ENCODE measurements around the gene RAVER1.

The RAVER1 gene

GRCh38 chr19:10317857-10318462 lies 15.4 kb downstream of the RAVER1 start:
- no peak for DNase-seq (ENCODE audit: low spot score)

GRCh38 chr19:10317045-10317856 lies 16.1 kb downstream of the RAVER1 start:
- DNase-seq (ENCODE audit: low spot score): no peak

DNA sequence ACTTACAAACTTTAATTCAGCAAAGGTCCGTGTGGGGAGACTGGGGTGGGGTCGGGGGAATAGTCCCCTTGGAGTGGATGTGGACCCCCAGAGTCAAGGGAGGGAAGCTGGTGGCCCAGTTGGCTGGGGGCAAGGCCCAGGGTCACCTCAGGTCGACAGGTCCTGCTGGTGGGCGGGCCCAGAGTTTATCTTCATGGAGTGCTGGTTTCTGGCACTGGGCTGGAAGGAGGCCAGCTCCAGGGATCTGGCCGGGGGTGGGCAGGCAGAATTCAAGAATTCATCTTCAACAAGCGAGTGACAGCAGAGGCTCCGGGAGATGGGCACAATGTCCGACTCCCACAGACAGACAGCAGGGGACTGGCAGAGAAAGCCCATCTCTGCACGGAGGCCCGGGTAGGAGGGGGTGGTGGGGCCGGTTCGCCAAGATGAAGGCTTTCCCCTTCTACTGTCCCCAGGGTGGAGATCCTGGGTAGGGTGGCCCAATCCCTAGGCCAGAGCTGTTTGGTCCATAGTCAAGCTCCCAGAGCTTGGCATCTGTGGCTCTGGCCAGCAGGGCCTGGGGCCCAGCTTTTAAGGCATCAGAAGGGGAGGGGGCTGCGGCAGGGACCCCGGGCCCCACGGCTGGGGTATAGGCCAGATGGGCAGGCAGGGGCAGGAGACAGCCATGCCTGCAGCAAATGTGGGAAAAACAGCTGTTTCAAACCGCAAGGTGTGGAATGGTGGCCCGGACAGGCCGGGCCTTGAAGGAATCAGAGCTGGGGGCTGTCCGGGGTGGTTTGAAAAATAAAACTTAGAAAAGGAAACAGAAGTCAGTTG lies 16.9 kb downstream of the RAVER1 start:
- no peak for DNase-seq (ENCODE audit: low spot score)

- peak; percentile 79 for DNase-seq (ENCODE audit: low spot score)
Measured at GRCh38 chr19:10315335-10316214, 17.8 kb downstream of the RAVER1 start, which contains the start of gene FDX2. TSS of gene FDX2 (minus strand) at chr19:10316015. CDS start at chr19:10315996, 19 bp downstream.

GRCh38 chr19:10309423-10309822 lies 23.9 kb downstream of the RAVER1 start, which contains the start of gene ZGLP1:
TSS of gene ZGLP1 (minus strand) at chr19:10309815.
- DNase-seq (ENCODE audit: low spot score): no peak

DNA sequence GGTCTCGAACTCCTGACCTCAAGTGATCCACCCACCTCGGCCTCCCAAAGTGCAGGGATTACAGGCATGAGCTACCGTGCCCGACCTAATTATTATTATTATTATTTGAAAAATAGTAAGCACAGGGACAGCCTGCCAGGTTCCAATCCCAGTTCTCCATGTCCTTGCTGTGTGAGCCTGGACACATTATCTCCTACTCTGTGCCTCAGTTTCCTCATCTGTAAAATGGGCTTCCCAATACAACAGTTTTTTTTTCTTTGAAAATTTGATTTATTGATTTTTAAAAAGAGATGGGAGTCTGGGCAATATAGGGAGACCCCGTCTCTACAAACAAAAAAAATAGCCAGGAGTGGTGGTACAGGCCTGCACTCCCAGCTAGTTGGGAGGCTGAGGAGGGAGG lies 27.0 kb downstream of the RAVER1 start:
- DNase-seq (ENCODE audit: low spot score): no peak

DNA sequence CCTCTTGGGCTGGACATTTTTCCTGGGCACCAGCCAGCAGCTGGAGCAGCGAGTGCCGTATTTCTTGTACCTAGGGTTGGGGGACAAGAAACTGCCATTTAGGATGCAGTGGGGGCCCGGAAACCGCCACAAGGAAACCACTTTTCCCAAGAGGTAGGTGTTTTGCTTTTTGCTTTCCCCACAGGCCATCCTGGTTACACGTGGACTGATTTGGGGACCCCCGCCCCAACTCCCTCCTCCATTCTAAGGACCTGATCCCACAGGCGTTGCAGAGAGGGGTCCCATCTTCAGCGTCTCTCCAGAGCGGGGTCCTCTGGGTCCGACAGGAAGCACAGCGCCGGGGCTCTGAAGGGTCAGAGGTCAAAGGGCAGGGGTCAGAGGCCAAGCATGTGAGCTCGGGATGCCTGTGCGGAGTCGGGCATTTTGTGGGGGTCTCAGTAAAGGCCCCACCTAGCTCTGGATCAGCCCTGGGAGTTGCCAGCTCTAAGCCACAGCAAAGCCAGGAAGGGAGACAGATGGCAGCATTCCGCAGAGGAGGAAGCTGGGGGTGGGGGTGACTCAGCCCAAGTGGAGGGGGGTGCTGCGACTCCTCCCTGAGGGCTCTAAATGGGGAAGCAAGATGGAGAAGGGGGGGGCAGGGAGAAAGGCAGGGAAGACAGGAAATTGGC lies 28.1 kb downstream of the RAVER1 start:
- no peak for DNase-seq (ENCODE audit: low spot score)

GRCh38 chr19:10299545-10300458 lies 33.5 kb downstream of the RAVER1 start:
- DNase-seq (ENCODE audit: low spot score): no peak

- DNase-seq (ENCODE audit: low spot score): no peak
Measured at GRCh38 chr19:10295847-10296591, 37.3 kb downstream of the RAVER1 start.

GRCh38 chr19:10295305-10295846 lies 38.0 kb downstream of the RAVER1 start:
- DNase-seq (ENCODE audit: low spot score): no peak

- DNase-seq (ENCODE audit: low spot score): no peak
Measured at GRCh38 chr19:10294368-10294697, 39.0 kb downstream of the RAVER1 start.

DNA sequence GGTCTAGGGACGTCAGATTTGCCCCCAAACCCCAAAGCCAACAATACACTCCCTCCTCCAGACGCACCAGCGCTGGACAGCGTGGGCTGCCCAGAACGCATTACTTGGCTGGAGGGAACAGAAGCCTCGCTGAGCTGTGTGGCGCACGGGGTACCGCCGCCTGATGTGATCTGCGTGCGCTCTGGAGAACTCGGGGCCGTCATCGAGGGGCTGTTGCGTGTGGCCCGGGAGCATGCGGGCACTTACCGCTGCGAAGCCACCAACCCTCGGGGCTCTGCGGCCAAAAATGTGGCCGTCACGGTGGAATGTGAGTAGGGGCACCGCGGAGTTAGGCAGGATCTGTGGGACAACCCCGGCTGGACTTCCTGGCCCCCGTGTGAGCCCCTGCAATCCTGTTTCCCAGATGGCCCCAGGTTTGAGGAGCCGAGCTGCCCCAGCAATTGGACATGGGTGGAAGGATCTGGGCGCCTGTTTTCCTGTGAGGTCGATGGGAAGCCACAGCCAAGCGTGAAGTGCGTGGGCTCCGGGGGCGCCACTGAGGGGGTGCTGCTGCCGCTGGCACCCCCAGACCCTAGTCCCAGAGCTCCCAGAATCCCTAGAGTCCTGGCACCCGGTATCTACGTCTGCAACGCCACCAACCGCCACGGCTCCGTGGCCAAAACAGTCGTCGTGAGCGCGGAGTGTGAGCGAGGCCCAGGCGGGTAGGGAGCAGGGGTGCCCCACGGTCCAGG lies 39.5 kb downstream of the RAVER1 start:
- no peak for DNase-seq (ENCODE audit: low spot score)

DNA sequence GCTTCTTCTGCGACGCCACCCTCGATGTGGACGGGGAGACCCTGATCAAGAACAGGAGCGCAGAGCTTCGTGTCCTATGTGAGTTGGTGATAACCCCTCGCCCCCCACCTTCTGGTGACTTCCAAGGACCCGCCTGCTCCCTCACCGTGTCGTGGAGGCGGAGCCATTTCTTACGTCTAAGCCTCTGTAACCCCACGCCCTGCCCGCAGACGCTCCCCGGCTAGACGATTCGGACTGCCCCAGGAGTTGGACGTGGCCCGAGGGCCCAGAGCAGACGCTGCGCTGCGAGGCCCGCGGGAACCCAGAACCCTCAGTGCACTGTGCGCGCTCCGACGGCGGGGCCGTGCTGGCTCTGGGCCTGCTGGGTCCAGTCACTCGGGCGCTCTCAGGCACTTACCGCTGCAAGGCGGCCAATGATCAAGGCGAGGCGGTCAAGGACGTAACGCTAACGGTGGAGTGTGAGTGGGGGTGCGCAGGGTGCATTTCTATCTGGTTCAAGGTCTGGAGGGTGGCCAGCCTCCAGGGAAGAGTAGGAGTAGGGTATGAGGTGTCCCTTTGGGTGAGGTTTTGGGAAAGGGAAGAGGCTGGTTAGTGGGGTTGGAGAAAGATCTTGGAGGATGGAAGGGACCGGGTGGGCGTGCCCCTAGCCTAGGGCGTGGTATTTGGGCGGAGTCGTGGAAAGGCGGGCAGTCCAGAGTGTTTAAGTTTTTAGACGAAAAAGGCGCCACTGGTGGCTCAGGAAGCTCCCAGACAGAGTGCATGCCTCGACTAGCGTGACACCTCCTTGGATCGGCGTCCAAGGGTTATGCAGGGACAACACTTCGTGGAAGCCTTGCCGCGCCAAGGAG lies 40.3 kb downstream of the RAVER1 start:
- DNase-seq (ENCODE audit: low spot score): no peak

DNA sequence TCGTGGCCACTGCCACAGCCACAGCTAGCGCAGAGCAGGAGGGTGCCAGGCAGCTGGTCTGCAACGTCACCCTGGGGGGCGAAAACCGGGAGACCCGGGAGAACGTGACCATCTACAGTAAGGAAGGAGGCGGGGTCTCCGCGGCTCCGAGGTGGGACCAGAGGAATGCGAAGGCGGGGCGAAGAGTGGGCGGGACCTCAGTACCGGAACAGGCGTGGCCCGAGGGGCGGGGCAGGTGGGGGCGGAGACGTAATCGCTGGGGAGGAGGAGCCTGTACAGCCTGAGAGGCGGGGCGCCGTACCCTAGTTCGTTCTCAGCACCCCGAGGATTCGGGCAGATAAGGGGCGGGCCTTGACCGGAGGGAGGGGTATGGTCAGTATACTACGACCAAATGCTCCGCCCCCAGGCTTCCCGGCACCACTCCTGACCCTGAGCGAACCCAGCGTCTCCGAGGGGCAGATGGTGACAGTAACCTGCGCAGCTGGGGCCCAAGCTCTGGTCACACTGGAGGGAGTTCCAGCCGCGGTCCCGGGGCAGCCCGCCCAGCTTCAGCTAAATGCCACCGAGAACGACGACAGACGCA lies 41.0 kb downstream of the RAVER1 start:
- peak; percentile 84 for DNase-seq (ENCODE audit: low spot score)

- DNase-seq (ENCODE audit: low spot score): no peak
Measured at GRCh38 chr19:10291554-10292205, 41.6 kb downstream of the RAVER1 start.

DNA sequence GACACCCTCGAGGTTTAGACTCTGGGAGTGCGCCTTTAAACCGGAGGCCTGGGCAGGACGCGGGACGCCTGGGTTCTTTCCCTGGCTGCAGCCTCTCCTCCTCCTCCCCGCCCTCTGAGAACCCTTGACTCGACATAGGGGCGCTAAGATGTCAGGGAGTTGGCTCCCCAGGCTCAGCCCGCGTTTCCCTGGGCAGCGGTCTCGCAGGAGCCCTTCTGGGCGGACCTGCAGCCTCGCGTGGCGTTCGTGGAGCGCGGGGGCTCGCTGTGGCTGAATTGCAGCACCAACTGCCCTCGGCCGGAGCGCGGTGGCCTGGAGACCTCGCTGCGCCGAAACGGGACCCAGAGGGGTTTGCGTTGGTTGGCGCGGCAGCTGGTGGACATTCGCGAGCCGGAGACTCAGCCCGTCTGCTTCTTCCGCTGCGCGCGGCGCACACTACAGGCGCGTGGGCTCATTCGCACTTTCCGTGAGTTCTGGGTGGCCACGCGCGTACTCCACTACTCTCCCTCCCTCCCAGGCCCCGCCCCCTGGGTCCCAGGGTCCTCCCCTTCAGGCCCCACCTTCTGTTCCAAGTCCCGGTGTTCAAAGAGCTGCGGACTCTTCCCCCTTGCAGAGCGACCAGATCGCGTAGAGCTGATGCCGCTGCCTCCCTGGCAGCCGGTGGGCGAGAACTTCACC lies 42.3 kb downstream of the RAVER1 start:
- DNase-seq (ENCODE audit: low spot score): no peak

All from COLO829 (cell line).